Measurements from ENCODE around the gene SLC38A3.

The SLC38A3 gene

GRCh38 chr3:50203809-50204803, 965 bp upstream of the SLC38A3 start:
- no peak for DNase-seq (ENCODE audit: low read depth)
- H3K4me3 ChIP-seq (replicated peaks; ENCODE audit: low read depth, low read length) = no peak overlapping the region
- no peak for TF ChIP-seq CTCF (IDR thresholded peaks at IDR 0.05; ENCODE audit: low read length, missing control alignments)

GRCh38 chr3:50205413-50206276, 574 bp downstream of the SLC38A3 start:
- TF ChIP-seq CTCF (IDR thresholded peaks at IDR 0.05; ENCODE audit: low read length, missing control alignments) = no peak
- no peak for DNase-seq (ENCODE audit: low read depth)
- H3K4me3 ChIP-seq (replicated peaks; ENCODE audit: low read depth, low read length) = peak overlapping the region; percentile 22

GRCh38 chr3:50207359-50208042, 2.4 kb downstream of the SLC38A3 start:
- DNase-seq (ENCODE audit: low read depth) = no peak
- TF ChIP-seq CTCF (IDR thresholded peaks at IDR 0.05; ENCODE audit: low read length, missing control alignments) = no peak
- H3K4me3 ChIP-seq (replicated peaks; ENCODE audit: low read depth, low read length) = no peak overlapping the region

- DNase-seq (ENCODE audit: low read depth) = no peak
- TF ChIP-seq CTCF (IDR thresholded peaks at IDR 0.05; ENCODE audit: low read length, missing control alignments) = no peak
Measured at GRCh38 chr3:50208677-50209344, 3.7 kb downstream of the SLC38A3 start.

GRCh38 chr3:50210176-50210509, 5.1 kb downstream of the SLC38A3 start:
- DNase-seq (ENCODE audit: low read depth) = no peak
- no peak for TF ChIP-seq CTCF (IDR thresholded peaks at IDR 0.05; ENCODE audit: low read length, missing control alignments)
- H3K4me3 ChIP-seq (replicated peaks; ENCODE audit: low read depth, low read length) = no peak overlapping the region

More at GRCh38 chr3:50208677-50209344, 3.7 kb downstream of the SLC38A3 start:
- no peak overlapping the region for H3K4me3 ChIP-seq (replicated peaks; ENCODE audit: low read depth, low read length)
